H9 (cell line): ENCODE data around the gene WNT7B. TPM values are rescaled to one million over a fixed set of nuclear protein-coding genes. Genes with fewer than 3 reads are reported as not detected.

Experiments used
- DNase-seq: peaks from one replicate; pipeline ENCODE4 v3.0.0-alpha.2; 2017
- H2AFZ ChIP-seq: one replicate; pipeline ENCODE4 v1.6.1; 2013; ENCODE audit warnings: mild to moderate bottlenecking, low read length, control low read depth, moderate library complexity
- H2AK5ac ChIP-seq: 2 replicates; pipeline ENCODE4 v1.6.1; 2013; ENCODE audit warnings: low read length, control low read depth, mixed read lengths; ENCODE audit not compliant: insufficient read length
- H2BK120ac ChIP-seq: one replicate; pipeline ENCODE4 v1.6.1; 2013; ENCODE audit warnings: low read depth, mild to moderate bottlenecking, low read length, control low read depth, inconsistent platforms; ENCODE audit not compliant: poor library complexity, severe bottlenecking
- H2BK12ac ChIP-seq: 2 replicates; pipeline ENCODE4 v1.6.1; 2013; ENCODE audit warnings: low read length, control low read depth, mixed read lengths, low read depth; ENCODE audit not compliant: insufficient read length
- H2BK15ac ChIP-seq: 2 replicates; pipeline ENCODE4 v1.6.1; 2013; ENCODE audit warnings: low read depth, low read length, control low read depth
- H2BK20ac ChIP-seq: one replicate; pipeline ENCODE4 v1.6.1; 2013; ENCODE audit warnings: low read depth, mild to moderate bottlenecking, low read length, control low read depth, inconsistent platforms; ENCODE audit not compliant: poor library complexity, severe bottlenecking
- H2BK5ac ChIP-seq: 2 replicates; pipeline ENCODE4 v1.6.1; 2013; ENCODE audit warnings: low read length, control low read depth, mixed read lengths; ENCODE audit not compliant: insufficient read length
- H3K14ac ChIP-seq: 2 replicates; pipeline ENCODE4 v1.6.1; 2013; ENCODE audit warnings: low read length, control low read depth; ENCODE audit not compliant: insufficient read depth
- H3K18ac ChIP-seq: 2 replicates; pipeline ENCODE4 v1.6.1; 2013; ENCODE audit warnings: low read depth, mild to moderate bottlenecking, mixed read lengths, low read length, control low read depth; ENCODE audit not compliant: insufficient read length
- H3K23ac ChIP-seq: 2 replicates; pipeline ENCODE4 v1.6.1; 2013; ENCODE audit warnings: low read length, control low read depth, mixed read lengths, low read depth; ENCODE audit not compliant: insufficient read length
- H3K23me2 ChIP-seq: 2 replicates; pipeline ENCODE4 v1.6.1; 2013; ENCODE audit warnings: low read depth, mild to moderate bottlenecking, mixed read lengths, low read length, control low read depth; ENCODE audit not compliant: insufficient read length, poor library complexity, severe bottlenecking
- H3K27ac ChIP-seq: 2 replicates; pipeline ENCODE4 v1.5.1; 2013; ENCODE audit warnings: low read length, control low read depth, mixed read lengths, low read depth; ENCODE audit not compliant: insufficient read length
- H3K27me3 ChIP-seq: 2 replicates; pipeline ENCODE4 v1.6.1; 2013; ENCODE audit warnings: low read length, control low read depth, inconsistent platforms; ENCODE audit not compliant: insufficient read depth
- H3K4ac ChIP-seq: 2 replicates; pipeline ENCODE4 v1.6.1; 2013; ENCODE audit warnings: low read depth, mild to moderate bottlenecking, control low read depth, inconsistent platforms, low read length, moderate library complexity
- H3K4me1 ChIP-seq: 2 replicates; pipeline ENCODE4 v1.6.1; 2013; ENCODE audit warnings: low read length, control low read depth, inconsistent platforms; ENCODE audit not compliant: insufficient read depth
- H3K4me2 ChIP-seq: 2 replicates; pipeline ENCODE4 v1.6.1; 2013; ENCODE audit warnings: low read length, control low read depth, mixed read lengths; ENCODE audit not compliant: insufficient read length, insufficient read depth
- H3K56ac ChIP-seq: 2 replicates; pipeline ENCODE4 v1.6.1; 2013; ENCODE audit warnings: low read depth, mild to moderate bottlenecking, mixed read lengths, low read length, control low read depth; ENCODE audit not compliant: insufficient read length
- H3K79me1 ChIP-seq: 2 replicates; pipeline ENCODE4 v1.6.1; 2013; ENCODE audit warnings: low read depth, mild to moderate bottlenecking, moderate library complexity, low read length, control low read depth, inconsistent platforms; ENCODE audit not compliant: insufficient read depth, poor library complexity, severe bottlenecking
- H3K79me2 ChIP-seq: 2 replicates; pipeline ENCODE4 v1.6.1; 2013; ENCODE audit warnings: low read length, control low read depth, inconsistent platforms; ENCODE audit not compliant: insufficient read depth
- H3K9ac ChIP-seq: 2 replicates; pipeline ENCODE4 v1.6.1; 2013; ENCODE audit warnings: low read length, control low read depth, mixed read lengths; ENCODE audit not compliant: insufficient read length; ENCODE audit errors: extremely low read depth
- H3K9me3 ChIP-seq: one replicate; pipeline ENCODE4 v1.6.1; 2013; ENCODE audit warnings: low read depth, low read length, inconsistent platforms; ENCODE audit not compliant: control insufficient read depth
- H3T11ph ChIP-seq: one replicate; pipeline ENCODE4 v1.6.1; 2013; ENCODE audit warnings: mild to moderate bottlenecking, low read length, control low read depth, inconsistent platforms
- H4K20me1 ChIP-seq: one replicate; pipeline ENCODE4 v1.6.1; 2013; ENCODE audit not compliant: control insufficient read depth, insufficient read length, insufficient read depth
- H4K5ac ChIP-seq: 2 replicates; pipeline ENCODE4 v1.6.1; 2013; ENCODE audit warnings: low read depth, mild to moderate bottlenecking, mixed read lengths, low read length, control low read depth; ENCODE audit not compliant: insufficient read length
- H4K8ac ChIP-seq: replicated peaks from 2 replicates; pipeline ENCODE4 v1.6.1; 2013; ENCODE audit warnings: low read length, control low read depth, mixed read lengths, low read depth; ENCODE audit not compliant: insufficient read length
- H4K91ac ChIP-seq: 2 replicates; pipeline ENCODE4 v1.6.1; 2013; ENCODE audit warnings: low read depth, mild to moderate bottlenecking, moderate library complexity, mixed read lengths, low read length, control low read depth; ENCODE audit not compliant: insufficient read length
- H3K27ac Mint-ChIP-seq, 3 experiments: 2 replicates in 2 of 3; 3 replicates in 1 of 3; pipeline ENCODE4 v1.8.0; 2020 to 2021; ENCODE audit warnings: mixed read lengths in 3 of 3, mild to moderate bottlenecking in 1 of 3, moderate library complexity in 1 of 3
- H3K27me3 Mint-ChIP-seq: 2 replicates; pipeline ENCODE4 v1.8.0; 2021; ENCODE audit warnings: low read depth, mild to moderate bottlenecking, moderate library complexity, mixed read lengths
- H3K36me3 Mint-ChIP-seq, 3 experiments: 2 replicates in 2 of 3; 3 replicates in 1 of 3; pipeline ENCODE4 v1.8.0; 2020 to 2021; ENCODE audit warnings: low read depth in 3 of 3, mixed read lengths in 3 of 3; ENCODE audit not compliant: insufficient read depth in 1 of 3
- H3K4me1 Mint-ChIP-seq, 2 experiments: 2 replicates each; pipeline ENCODE4 v1.8.0; 2020; ENCODE audit warnings: mixed read lengths in 2 of 2
- H3K4me3 Mint-ChIP-seq, 2 experiments: 2 replicates in 1 of 2; 3 replicates in 1 of 2; pipeline ENCODE4 v1.8.0; 2020 to 2021; ENCODE audit warnings: mild to moderate bottlenecking in 2 of 2, mixed read lengths in 2 of 2, moderate library complexity in 1 of 2
- H3K9me3 Mint-ChIP-seq, 2 experiments: 2 replicates in 1 of 2; 3 replicates in 1 of 2; pipeline ENCODE4 v1.8.0; 2020; ENCODE audit warnings: mild to moderate bottlenecking in 2 of 2, mixed read lengths in 2 of 2, moderate library complexity in 1 of 2
- WGBS: extraction: QIAGEN DNeasy Blood & Tissue Kit; methylation state at CpG from one replicate; pipeline ENCODE4 v1.1.7; 2013; ENCODE audit warnings: missing lambda C conversion rate, low lambda C conversion rate, mixed read lengths; ENCODE audit not compliant: insufficient read length; ENCODE audit errors: extremely low coverage; 5-methylcytosine and 5-hydroxymethylcytosine counted together
- total RNA-seq: library from RNA; stranded (reverse); gene quantifications from 2 replicates; pipeline ENCODE4 v1.2.1, GENCODE V29; 2021
- TF ChIP-seq, protein P1 (sequence below): fragments of 200-600 bp; sonication (generic); conservative IDR thresholded peaks from 3 replicates; pipeline ENCODE4 v1.8.0; 2021; ENCODE audit warnings: antibody characterized with exemption, mild to moderate bottlenecking

Gene WNT7B
- total RNA-seq, 1 experiment from 2014 or later, result 0.09 TPM

GRCh38 chr22:45996241-45997076 is 19.5 kb upstream of the WNT7B start:
- H4K20me1 ChIP-seq, result no peaks in the 10 kb centered on the region
- H3K27me3 ChIP-seq, result no peaks in the 10 kb centered on the region
- H3K79me1 ChIP-seq, result no peaks in the 10 kb centered on the region
- H3K18ac ChIP-seq, result no peak overlapping the region
- no peaks in the 10 kb centered on the region for H3K9me3 ChIP-seq
- H2BK12ac ChIP-seq, result no peak overlapping the region
- H3K4me1 ChIP-seq, result no peaks in the 10 kb centered on the region
- no peak overlapping the region for H2BK5ac ChIP-seq
- H2BK15ac ChIP-seq, result no peak overlapping the region
- no peak overlapping the region for H3K4ac ChIP-seq
- no peaks in the 10 kb centered on the region for H3K23me2 ChIP-seq
- H2AFZ ChIP-seq, result no peak overlapping the region
- H4K8ac ChIP-seq, result no peak overlapping the region
- peaks cover 17% of the 10 kb centered on the region for H3K27me3 Mint-ChIP-seq
- H3T11ph ChIP-seq, result no peak overlapping the region
- H3K27ac ChIP-seq, result no peak overlapping the region
- no peak overlapping the region for H3K14ac ChIP-seq
- no peak overlapping the region for H3K27ac Mint-ChIP-seq
- no peak overlapping the region for H3K4me2 ChIP-seq
- no peak overlapping the region for H3K9ac ChIP-seq
- TF ChIP-seq, protein P1, sequence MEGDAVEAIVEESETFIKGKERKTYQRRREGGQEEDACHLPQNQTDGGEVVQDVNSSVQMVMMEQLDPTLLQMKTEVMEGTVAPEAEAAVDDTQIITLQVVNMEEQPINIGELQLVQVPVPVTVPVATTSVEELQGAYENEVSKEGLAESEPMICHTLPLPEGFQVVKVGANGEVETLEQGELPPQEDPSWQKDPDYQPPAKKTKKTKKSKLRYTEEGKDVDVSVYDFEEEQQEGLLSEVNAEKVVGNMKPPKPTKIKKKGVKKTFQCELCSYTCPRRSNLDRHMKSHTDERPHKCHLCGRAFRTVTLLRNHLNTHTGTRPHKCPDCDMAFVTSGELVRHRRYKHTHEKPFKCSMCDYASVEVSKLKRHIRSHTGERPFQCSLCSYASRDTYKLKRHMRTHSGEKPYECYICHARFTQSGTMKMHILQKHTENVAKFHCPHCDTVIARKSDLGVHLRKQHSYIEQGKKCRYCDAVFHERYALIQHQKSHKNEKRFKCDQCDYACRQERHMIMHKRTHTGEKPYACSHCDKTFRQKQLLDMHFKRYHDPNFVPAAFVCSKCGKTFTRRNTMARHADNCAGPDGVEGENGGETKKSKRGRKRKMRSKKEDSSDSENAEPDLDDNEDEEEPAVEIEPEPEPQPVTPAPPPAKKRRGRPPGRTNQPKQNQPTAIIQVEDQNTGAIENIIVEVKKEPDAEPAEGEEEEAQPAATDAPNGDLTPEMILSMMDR, result no peak
- H3K56ac ChIP-seq, result no peak overlapping the region
- H2AK5ac ChIP-seq, result no peak overlapping the region
- peaks cover 0 to 3% (median 0%) of the 10 kb centered on the region in 3 experiments; a peak in 1 of 7 replicates for H3K36me3 Mint-ChIP-seq
- H4K91ac ChIP-seq, result no peak overlapping the region
- H3K9me3 Mint-ChIP-seq, result peaks cover 2 to 4% of the 10 kb centered on the region in 2 experiments; a peak in 2 of 5 replicates
- peaks cover 3 to 5% of the 10 kb centered on the region in 2 experiments; a peak in 3 of 4 replicates for H3K4me1 Mint-ChIP-seq
- H3K4me3 Mint-ChIP-seq, result no peak overlapping the region
- no CpG with 5 or more reads among the region's 29 CpGs for WGBS
- H2BK20ac ChIP-seq, result no peak overlapping the region
- no peaks in the 10 kb centered on the region for H3K79me2 ChIP-seq
- no peak overlapping the region for H2BK120ac ChIP-seq
- no peak overlapping the region for H4K5ac ChIP-seq
- H3K23ac ChIP-seq, result no peak overlapping the region
- no peak for DNase-seq
